Measurements from ENCODE around the gene TGFBR3. TPM values are rescaled to one million over a fixed set of nuclear protein-coding genes. Genes with fewer than 3 reads are reported as not detected.
A peak's percentile ranks its signal among the peaks of the same experiment; 100 is the strongest.

TGFBR3 gene
- polyA plus RNA-seq, 5 donors, result 29.0 to 53.2 (median 48.1) TPM

DNA sequence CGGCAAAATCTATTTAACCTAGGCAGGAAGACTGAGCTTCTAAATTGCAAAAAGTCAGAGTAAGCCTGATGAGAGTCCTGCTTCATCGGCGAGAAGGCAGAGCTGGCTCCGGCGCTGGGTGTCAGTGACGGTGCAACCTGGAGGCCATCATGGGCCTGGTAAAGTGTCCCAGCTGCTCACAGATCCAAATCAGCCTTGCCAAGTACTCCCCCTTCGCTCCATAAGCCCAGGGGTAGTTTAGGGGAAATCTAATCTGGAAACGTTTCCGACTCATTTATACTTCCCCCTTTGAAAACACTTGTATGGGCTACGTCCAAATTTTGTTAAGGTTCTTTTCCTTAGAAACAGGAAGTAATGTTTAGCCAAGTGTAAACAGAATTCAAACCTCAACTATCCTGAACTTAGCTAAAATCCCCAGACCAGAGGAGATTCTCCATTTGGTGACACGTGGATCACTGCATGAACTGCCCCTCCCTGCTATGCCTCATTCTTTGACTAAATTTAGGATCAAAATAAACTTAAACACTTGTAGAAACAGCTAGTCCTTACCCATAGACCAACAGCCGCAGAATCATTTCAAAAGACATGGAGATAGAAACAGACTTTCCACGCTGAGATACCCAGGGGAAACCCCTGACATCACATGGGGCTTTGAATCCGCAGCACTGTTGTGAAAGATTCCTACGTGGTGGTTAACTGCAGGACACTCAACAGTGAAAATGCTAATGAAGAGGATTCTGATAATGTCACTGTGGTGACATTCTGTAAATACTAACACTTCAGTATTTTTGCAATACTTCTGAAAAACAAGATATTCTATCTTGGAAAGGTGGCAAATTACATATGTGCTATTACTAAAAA lies 172.7 kb downstream of the TGFBR3 start:
- DNase-seq, result peak in 1 of 2 donors; percentile 64

DNA sequence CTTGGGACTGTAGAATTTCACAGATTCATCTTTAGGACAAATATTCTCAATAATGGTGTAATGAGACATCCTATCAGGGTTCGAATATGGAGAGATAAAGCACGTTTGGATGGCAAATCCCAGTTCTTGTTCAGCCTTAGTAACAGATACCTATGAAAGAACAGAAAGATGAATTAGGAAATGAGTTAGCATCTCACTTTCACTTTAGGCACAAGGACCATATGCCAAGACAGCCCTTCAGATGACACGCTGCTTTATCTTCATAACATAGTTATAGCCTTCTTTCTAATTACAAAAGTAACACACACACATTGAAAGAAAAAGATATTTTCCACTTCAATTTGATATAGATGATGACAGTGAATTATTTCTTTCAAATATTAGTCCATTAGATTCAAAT lies 173.6 kb downstream of the TGFBR3 start:
- DNase-seq, result no peak

- DNase-seq, result no peak
Observed at GRCh38 chr1:91711504-91712247, 174.3 kb downstream of the TGFBR3 start.

GRCh38 chr1:91710261-91710660 lies 175.7 kb downstream of the TGFBR3 start:
- no peak for DNase-seq

- DNase-seq, result no peak
Observed at GRCh38 chr1:91708691-91709090, 177.3 kb downstream of the TGFBR3 start.

GRCh38 chr1:91707890-91708218 lies 178.1 kb downstream of the TGFBR3 start:
- no peak for DNase-seq

DNA sequence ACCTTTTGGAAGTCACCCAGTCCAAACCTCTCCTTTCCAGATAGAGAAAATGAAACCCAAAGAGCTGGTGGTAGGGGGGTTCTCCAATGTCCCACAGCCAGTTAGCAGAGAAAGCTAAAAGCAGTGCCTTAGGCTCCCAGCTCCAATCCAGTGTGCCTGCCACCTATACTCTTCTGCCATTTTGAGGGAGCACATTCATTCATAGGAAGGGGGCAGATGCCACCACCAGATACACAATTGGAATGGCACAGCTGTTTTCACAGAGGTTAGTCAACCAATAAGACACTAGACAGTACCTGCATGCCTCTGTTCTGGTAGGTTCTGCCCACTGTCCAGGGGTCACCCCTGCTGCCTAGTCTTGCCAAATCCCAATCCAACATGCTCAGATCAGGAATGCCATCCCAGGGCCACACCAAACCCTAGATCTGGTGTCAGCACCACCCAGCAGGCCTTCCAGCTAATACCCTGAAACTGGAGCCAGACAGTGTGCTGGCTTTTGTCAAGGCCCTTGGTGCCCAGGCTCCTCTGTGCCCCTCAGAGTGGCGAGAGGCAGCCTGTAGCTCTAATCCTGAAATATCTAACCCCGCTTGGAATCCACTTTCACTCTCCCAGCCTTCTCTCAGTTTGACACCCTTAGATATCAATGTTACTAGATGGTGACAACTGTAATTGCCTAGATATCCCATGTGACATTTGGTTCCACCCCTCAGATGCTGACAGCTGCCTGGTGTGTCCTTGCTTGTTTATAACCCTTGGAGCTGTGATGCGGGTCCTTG lies 178.6 kb downstream of the TGFBR3 start:
- no peak for DNase-seq

DNA sequence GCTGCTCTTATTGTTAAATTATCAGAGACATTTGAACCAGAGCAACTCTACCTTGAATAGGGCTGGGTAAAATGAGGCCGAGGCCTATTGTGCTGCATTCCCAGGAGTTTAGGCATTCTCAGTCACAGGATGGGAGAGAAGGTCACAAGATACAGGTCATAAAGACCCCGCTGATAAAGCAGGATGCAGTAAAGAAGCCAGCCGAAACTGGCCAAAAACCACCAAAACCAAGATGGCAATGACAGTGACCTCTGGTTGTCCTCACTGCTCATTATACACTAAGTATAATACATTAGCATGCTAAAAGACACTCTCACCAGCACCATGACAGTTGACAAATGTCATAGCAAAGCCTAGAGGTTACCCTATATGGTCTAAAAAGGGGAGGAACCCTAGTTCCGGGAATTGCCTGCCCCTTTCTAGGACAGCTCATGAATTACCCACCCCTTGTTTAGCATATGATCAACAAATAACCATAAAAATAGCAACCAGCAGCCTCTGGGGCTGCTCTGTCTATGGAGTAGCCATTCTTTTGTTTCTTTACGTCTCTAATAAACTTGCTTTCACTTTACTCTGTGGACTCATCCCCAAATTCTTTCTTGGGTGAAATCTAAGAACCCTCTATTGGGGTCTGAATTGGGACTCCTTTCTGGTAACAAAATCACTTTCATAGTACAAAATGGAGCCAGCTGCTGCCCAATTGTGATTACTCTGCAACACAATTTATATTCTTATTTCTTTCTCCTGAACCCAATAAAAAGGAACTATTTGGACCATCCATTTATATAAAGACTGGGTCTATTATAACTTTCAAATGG lies 179.6 kb downstream of the TGFBR3 start:
- DNase-seq, result no peak

GRCh38 chr1:91704746-91705145 lies 181.2 kb downstream of the TGFBR3 start:
- no peak for DNase-seq

GRCh38 chr1:91703095-91703494 lies 182.9 kb downstream of the TGFBR3 start:
- DNase-seq, result no peak

DNA sequence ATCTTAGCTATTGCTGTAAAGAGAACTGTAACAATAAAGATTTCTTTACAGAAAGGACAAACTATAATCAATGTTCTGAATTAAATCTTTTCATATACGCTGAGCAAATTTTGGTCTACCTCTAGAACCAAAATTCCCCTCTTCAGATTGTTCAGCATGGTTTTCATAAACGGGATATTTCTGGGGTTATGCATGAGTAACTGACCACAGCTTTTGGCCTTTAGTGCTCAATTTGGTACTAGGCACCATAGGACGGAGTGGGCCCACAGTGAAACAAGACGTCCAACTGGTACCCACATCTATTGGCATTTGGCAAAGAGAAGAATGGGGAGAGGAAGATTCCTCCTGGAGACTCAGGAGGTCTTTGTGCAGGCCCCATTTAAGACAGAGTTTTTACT lies 184.5 kb downstream of the TGFBR3 start:
- no peak for DNase-seq

DNA sequence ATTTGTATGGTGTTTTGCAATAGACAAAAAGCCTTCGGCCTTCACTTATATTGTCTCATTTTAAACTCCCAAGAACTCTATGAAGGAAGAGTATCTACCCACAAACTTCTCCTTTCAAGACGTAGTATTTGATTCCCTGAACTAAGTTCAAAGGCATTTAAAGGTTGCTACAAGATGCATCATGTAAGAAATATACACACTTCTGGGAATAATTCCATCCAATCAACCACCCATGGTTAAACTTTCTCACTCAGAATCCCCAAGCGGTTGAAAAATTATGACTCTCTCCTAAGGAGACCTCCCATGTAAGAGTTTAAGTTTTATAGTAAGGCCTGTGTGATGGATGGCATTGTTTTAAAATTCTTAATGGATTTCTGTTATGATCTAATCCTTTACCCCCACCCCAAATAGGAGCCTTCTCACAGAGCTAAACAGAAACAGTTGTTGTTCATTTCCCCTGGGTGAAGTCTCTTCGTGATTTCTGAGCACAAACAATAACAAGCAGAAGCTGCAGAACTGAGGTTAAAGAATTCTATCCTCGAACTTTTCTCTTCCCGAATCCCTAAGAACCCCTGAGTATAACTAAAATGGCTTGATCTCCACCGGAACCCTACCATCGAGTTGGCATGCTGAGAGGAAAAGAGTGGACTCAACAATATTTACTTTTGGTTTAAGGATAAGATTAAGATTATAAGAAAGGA lies 185.0 kb downstream of the TGFBR3 start:
- DNase-seq, result no peak

GRCh38 chr1:91700332-91700731 lies 185.6 kb downstream of the TGFBR3 start:
- no peak for DNase-seq

DNA sequence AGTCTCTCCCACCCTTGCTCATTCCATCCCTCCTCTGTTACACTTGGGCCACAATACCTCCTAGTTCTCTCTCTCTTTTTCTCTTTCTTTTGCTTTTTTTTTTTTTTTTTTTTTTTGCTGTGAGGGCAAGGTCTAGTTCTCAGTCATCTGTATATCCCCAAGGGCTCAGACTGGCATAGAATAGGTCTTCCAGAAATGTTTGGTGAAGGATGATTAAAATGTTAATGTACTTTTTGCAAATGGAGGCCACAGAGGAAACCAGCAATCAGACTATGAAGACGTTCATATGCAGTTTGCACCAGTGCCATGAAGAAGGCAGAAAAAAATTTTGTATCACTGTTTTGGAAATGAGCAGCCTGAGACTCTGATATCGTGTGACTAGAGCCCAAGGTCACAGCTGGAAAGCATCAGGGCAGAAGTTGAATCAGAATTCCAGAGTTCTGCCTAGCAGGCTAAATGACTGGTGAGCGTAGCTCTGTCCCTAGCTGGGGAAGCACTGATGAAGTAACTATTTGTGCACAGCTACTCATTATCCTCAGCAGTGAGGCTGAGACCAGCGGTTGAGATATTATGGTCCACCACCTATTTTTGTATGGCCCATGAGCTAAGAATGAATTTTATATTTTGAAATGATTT lies 186.5 kb downstream of the TGFBR3 start:
- no peak for DNase-seq

GRCh38 chr1:91697861-91698260 lies 188.1 kb downstream of the TGFBR3 start:
- DNase-seq, result no peak

- DNase-seq, result no peak
Observed at GRCh38 chr1:91697416-91697815, 188.5 kb downstream of the TGFBR3 start.

GRCh38 chr1:91696321-91696720 lies 189.6 kb downstream of the TGFBR3 start:
- DNase-seq, result no peak

- no peak for DNase-seq
Observed at GRCh38 chr1:91693557-91693956, 192.4 kb downstream of the TGFBR3 start.

DNA sequence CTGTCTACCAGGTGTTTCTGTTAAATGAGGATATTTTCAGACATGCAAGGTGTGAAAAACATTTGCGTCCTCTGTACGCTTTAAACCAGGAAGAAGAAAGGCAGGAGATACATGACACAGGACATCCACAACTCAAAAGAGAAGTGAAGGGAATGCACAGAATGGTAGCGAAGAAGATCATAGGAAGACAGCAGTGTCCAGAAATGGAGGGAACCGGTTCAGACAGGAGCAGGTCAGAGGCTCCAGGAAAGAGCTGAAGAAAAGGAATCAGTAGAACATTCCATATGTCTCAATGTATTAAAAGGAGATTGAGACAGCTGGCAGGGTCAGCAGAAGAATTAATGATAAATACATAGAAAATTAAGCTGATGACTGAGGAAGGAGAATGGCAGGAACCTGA lies 194.4 kb downstream of the TGFBR3 start:
- no peak for DNase-seq
